ENCODE data around the gene NFKB1. TPM values are rescaled to one million over a fixed set of nuclear protein-coding genes. Genes with fewer than 3 reads are reported as not detected.

NFKB1 gene
- total and polyA plus RNA-seq, 10 of the 15 experiments (the other 5 are each of a cell fraction or from before 2014, with no cell fraction given) = 8.7 to 110 (median 57.3) TPM

DNA sequence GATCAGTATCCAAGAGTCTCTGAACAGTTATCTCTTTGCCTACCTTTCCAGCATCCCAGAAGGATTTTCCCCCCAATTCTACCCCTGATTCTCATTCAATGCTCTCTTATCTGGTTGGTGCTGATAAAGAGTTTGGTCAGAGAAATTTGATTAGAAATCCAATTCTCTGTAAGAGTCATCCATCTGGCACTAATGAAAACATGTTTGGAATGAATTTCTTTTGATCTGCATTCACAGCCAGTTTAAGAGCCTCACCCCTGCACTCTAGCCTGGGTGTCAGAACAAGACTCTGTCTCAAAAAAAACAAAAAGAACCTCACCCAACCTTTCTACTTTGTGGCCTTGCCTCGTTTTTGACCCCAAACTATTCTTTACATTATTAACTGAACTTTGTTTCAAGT is 137.5 kb downstream of the NFKB1 start (continued):
- TF ChIP-seq, protein P1, sequence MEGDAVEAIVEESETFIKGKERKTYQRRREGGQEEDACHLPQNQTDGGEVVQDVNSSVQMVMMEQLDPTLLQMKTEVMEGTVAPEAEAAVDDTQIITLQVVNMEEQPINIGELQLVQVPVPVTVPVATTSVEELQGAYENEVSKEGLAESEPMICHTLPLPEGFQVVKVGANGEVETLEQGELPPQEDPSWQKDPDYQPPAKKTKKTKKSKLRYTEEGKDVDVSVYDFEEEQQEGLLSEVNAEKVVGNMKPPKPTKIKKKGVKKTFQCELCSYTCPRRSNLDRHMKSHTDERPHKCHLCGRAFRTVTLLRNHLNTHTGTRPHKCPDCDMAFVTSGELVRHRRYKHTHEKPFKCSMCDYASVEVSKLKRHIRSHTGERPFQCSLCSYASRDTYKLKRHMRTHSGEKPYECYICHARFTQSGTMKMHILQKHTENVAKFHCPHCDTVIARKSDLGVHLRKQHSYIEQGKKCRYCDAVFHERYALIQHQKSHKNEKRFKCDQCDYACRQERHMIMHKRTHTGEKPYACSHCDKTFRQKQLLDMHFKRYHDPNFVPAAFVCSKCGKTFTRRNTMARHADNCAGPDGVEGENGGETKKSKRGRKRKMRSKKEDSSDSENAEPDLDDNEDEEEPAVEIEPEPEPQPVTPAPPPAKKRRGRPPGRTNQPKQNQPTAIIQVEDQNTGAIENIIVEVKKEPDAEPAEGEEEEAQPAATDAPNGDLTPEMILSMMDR (IDR thresholded peaks at IDR 0.05 in 2 of 3, conservative IDR thresholded peaks at IDR 0.05 in 1 of 3; ENCODE audit: control insufficient read depth in 2 of 3, extremely low read depth in 1 of 3, insufficient read depth in 1 of 3, low read depth in 3 of 3, low read length in 3 of 3) = no peak
- TF ChIP-seq ZNF217 (IDR thresholded peaks at IDR 0.05) = no peak
- TF ChIP-seq MEF2B (IDR thresholded peaks at IDR 0.05; ENCODE audit: partially characterized antibody, poor library complexity, severe bottlenecking) = no peak
- no peak for TF ChIP-seq RCOR1 (conservative IDR thresholded peaks at IDR 0.05; ENCODE audit: low read depth, low read length)
- no peak for TF ChIP-seq STAT1 (conservative IDR thresholded peaks at IDR 0.05)
- TF ChIP-seq, protein P2, sequence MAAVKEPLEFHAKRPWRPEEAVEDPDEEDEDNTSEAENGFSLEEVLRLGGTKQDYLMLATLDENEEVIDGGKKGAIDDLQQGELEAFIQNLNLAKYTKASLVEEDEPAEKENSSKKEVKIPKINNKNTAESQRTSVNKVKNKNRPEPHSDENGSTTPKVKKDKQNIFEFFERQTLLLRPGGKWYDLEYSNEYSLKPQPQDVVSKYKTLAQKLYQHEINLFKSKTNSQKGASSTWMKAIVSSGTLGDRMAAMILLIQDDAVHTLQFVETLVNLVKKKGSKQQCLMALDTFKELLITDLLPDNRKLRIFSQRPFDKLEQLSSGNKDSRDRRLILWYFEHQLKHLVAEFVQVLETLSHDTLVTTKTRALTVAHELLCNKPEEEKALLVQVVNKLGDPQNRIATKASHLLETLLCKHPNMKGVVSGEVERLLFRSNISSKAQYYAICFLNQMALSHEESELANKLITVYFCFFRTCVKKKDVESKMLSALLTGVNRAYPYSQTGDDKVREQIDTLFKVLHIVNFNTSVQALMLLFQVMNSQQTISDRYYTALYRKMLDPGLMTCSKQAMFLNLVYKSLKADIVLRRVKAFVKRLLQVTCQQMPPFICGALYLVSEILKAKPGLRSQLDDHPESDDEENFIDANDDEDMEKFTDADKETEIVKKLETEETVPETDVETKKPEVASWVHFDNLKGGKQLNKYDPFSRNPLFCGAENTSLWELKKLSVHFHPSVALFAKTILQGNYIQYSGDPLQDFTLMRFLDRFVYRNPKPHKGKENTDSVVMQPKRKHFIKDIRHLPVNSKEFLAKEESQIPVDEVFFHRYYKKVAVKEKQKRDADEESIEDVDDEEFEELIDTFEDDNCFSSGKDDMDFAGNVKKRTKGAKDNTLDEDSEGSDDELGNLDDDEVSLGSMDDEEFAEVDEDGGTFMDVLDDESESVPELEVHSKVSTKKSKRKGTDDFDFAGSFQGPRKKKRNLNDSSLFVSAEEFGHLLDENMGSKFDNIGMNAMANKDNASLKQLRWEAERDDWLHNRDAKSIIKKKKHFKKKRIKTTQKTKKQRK (IDR thresholded peaks at IDR 0.05; ENCODE audit: low read depth, low read length) = no peak
- TF ChIP-seq NFXL1 (IDR thresholded peaks at IDR 0.05; ENCODE audit: borderline replicate concordance) = no peak
- TF ChIP-seq TCF7 (IDR thresholded peaks at IDR 0.05; ENCODE audit: borderline replicate concordance) = no peak
- TF ChIP-seq, protein P3, sequence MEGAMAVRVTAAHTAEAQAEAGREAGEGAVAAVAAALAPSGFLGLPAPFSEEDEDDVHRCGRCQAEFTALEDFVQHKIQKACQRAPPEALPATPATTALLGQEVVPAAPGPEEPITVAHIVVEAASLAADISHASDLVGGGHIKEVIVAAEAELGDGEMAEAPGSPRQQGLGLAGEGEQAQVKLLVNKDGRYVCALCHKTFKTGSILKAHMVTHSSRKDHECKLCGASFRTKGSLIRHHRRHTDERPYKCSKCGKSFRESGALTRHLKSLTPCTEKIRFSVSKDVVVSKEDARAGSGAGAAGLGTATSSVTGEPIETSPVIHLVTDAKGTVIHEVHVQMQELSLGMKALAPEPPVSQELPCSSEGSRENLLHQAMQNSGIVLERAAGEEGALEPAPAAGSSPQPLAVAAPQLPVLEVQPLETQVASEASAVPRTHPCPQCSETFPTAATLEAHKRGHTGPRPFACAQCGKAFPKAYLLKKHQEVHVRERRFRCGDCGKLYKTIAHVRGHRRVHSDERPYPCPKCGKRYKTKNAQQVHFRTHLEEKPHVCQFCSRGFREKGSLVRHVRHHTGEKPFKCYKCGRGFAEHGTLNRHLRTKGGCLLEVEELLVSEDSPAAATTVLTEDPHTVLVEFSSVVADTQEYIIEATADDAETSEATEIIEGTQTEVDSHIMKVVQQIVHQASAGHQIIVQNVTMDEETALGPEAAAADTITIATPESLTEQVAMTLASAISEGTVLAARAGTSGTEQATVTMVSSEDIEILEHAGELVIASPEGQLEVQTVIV (IDR thresholded peaks at IDR 0.05; ENCODE audit: borderline replicate concordance, partially characterized antibody) = no peak
- no peak for TF ChIP-seq NFIC (IDR thresholded peaks at IDR 0.05; ENCODE audit: low read depth, low read length)
- TF ChIP-seq, protein P4, sequence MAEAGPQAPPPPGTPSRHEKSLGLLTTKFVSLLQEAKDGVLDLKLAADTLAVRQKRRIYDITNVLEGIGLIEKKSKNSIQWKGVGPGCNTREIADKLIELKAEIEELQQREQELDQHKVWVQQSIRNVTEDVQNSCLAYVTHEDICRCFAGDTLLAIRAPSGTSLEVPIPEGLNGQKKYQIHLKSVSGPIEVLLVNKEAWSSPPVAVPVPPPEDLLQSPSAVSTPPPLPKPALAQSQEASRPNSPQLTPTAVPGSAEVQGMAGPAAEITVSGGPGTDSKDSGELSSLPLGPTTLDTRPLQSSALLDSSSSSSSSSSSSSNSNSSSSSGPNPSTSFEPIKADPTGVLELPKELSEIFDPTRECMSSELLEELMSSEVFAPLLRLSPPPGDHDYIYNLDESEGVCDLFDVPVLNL (IDR thresholded peaks at IDR 0.05; ENCODE audit: low read depth, low read length) = no peak
- TF ChIP-seq, protein P5, sequence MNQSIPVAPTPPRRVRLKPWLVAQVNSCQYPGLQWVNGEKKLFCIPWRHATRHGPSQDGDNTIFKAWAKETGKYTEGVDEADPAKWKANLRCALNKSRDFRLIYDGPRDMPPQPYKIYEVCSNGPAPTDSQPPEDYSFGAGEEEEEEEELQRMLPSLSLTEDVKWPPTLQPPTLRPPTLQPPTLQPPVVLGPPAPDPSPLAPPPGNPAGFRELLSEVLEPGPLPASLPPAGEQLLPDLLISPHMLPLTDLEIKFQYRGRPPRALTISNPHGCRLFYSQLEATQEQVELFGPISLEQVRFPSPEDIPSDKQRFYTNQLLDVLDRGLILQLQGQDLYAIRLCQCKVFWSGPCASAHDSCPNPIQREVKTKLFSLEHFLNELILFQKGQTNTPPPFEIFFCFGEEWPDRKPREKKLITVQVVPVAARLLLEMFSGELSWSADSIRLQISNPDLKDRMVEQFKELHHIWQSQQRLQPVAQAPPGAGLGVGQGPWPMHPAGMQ (IDR thresholded peaks at IDR 0.05; ENCODE audit: borderline replicate concordance) = no peak
- TF ChIP-seq SMC3 (IDR thresholded peaks at IDR 0.05; ENCODE audit: borderline replicate concordance, low read length) = no peak
- TF ChIP-seq IRF4 (IDR thresholded peaks at IDR 0.05; ENCODE audit: low read depth, low read length) = no peak
